ENCODE results near the gene PRKAA1.

Gene PRKAA1

DNA sequence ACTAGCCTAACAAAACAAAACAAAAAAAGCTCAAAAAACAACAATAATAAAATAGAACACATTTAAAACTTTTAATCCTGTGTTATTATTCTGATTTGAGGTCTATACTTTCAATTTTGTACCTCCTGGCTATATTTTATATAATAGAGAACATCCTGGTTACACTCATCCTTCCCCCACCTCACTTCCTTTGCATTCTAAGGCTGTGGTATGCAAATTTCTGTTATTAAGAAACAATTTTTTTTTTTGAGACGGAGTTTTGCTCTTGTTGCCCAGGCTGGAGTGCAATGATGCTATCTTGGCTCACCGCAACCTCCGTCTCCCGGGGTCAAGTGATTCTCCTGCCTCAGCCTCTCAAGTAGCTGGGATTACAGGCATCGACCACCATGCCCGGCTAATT is 39.9 kb upstream of the PRKAA1 start:
- in situ Hi-C loops (cut with HindIII; ENCODE audit: low sequenced_read_pairs): no loop called here
- no peak overlapping the region for H3K4me3 ChIP-seq (ENCODE audit: low read depth, low read length)
- no peak for DNase-seq (ENCODE audit: low read depth, low spot score)
- TF ChIP-seq, protein P1, sequence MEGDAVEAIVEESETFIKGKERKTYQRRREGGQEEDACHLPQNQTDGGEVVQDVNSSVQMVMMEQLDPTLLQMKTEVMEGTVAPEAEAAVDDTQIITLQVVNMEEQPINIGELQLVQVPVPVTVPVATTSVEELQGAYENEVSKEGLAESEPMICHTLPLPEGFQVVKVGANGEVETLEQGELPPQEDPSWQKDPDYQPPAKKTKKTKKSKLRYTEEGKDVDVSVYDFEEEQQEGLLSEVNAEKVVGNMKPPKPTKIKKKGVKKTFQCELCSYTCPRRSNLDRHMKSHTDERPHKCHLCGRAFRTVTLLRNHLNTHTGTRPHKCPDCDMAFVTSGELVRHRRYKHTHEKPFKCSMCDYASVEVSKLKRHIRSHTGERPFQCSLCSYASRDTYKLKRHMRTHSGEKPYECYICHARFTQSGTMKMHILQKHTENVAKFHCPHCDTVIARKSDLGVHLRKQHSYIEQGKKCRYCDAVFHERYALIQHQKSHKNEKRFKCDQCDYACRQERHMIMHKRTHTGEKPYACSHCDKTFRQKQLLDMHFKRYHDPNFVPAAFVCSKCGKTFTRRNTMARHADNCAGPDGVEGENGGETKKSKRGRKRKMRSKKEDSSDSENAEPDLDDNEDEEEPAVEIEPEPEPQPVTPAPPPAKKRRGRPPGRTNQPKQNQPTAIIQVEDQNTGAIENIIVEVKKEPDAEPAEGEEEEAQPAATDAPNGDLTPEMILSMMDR (IDR thresholded peaks at IDR 0.05; ENCODE audit: low read depth, low read length): no peak

DNA sequence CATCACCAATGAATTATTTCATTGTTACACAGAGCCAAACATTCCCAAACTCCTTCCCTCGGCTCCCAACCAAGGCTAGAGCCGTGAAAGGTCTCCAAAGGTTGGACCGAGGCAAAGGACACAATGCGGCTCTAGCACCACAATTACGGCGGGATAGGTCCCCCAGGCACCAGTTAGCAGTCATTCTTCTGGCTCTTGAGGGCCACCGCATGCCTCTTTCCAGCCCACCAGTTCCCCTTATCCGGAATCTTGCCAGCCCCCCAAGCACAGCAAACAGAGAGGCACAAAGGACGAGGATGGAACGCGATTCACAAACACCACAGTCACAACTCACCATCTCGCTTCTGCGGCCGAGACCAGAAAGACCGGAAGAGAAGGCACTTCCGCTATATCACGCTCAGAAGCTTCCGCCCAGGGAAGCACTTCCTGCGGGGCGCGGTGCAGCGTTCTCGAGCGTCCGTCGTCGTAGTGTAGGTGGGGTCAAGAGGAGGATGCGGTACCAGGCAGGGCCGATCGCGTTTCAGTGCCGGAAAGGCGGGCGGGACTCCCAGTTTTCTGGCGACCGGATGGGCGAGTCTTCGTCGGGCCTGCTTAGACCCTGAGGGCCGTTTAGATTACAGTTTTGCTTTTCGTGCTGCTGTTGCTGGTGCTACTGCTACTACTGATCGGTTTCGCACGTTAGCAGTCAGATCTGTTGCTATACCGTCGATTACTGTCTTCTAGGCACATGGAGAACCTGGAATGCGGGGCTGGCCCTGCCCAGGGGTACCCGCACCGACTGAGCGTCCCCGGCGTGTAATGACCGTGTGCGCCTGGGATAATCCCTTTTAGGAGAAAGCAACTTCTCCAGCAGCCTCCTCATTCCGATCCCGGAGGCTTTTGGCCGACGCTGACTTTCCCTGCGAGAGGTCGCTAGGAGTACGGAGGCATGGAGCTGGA is 36.9 kb upstream of the PRKAA1 start, which contains the start of gene RPL37:
TSS of gene RPL37 (minus strand) at position 374 of the 939 bp plus-strand sequence. CDS start at position 337, 37 bp downstream.
- in situ Hi-C loops (cut with HindIII; ENCODE audit: low sequenced_read_pairs): no loop called here
- H3K4me3 ChIP-seq (ENCODE audit: low read depth, low read length): peak within 1 kb of the TSS; percentile 98
- TF ChIP-seq, protein P1 (IDR thresholded peaks at IDR 0.05; ENCODE audit: low read depth, low read length): no peak
- peak; percentile 97 for DNase-seq (ENCODE audit: low read depth, low spot score)

DNA sequence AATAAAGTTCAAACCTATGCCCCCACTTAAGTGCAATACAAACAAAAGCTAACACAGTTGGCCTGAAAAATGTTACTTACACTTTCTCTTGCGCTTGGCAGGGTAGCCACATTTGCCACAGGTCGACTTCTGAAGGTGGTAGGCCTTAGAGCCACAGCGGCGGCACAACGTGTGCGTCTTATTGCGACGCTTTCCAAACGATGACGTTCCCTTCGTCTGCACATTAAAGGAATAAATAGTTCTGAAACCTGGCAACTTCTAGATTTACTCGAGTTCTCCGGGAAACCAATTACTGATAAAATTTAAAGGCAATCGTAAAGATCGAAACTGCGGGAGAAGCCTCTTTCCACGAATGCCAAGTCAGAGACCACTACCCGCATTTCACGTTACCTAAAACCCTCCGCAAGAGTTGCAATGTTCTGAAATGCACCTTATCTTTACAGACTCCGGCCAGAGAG is 36.2 kb upstream of the PRKAA1 start:
- TF ChIP-seq, protein P1 (IDR thresholded peaks at IDR 0.05; ENCODE audit: low read depth, low read length): no peak
- in situ Hi-C loops (cut with HindIII; ENCODE audit: low sequenced_read_pairs): no loop called here
- DNase-seq (ENCODE audit: low read depth, low spot score): peak; percentile 35

DNA sequence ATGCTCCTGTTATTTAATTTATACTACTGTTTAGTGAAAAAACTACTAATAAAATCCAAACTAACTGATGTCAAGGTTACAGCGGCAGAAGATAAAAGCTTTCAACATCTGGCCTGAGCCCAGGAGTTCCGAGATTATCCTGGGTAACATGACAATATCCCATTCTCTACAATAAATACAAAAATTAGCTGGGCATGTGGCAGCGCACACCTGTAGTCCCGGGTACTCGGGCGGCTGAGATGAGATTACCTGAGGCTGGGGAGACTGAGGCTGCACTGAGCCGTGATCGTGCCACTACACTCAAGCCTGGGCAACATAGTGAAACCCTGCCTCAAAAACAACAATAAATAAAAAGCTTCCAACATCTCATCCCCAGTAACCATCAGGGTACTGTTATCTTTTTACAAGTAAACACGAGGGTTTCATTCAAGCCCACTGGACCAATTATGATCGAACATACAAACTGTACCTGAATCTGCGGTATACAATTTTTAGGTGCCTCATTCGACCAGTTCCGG is 35.6 kb upstream of the PRKAA1 start:
- in situ Hi-C loops (cut with HindIII; ENCODE audit: low sequenced_read_pairs): no loop called here
- DNase-seq (ENCODE audit: low read depth, low spot score): no peak
- TF ChIP-seq, protein P1 (IDR thresholded peaks at IDR 0.05; ENCODE audit: low read depth, low read length): no peak
- H3K4me3 ChIP-seq (ENCODE audit: low read depth, low read length): peak overlapping the region; percentile 98

More for the DNA sequence above, 36.2 kb upstream of the PRKAA1 start:
- peak overlapping the region; percentile 98 for H3K4me3 ChIP-seq (ENCODE audit: low read depth, low read length)

DNA sequence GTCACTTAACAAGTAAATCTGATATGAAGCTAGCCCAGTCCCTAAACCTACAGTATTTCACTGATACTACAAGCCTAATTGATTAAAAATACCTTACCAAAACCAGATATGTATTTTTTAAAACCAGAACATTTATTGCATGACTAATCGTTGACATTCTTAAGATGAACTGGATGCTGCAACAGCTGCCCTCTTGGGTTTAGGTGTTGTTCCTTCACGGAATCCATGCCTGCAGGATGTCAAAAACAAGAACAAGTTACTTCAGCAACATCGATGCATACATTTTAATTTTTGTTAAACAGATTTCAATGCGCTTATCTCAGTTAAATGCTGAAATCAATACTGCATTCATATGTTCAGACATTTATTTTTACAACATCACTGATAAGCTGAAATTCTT is 34.2 kb upstream of the PRKAA1 start:
- DNase-seq (ENCODE audit: low read depth, low spot score): no peak
- no peak overlapping the region for H3K4me3 ChIP-seq (ENCODE audit: low read depth, low read length)
- TF ChIP-seq, protein P1 (IDR thresholded peaks at IDR 0.05; ENCODE audit: low read depth, low read length): no peak
- in situ Hi-C loops (cut with HindIII; ENCODE audit: low sequenced_read_pairs): no loop called here

DNA sequence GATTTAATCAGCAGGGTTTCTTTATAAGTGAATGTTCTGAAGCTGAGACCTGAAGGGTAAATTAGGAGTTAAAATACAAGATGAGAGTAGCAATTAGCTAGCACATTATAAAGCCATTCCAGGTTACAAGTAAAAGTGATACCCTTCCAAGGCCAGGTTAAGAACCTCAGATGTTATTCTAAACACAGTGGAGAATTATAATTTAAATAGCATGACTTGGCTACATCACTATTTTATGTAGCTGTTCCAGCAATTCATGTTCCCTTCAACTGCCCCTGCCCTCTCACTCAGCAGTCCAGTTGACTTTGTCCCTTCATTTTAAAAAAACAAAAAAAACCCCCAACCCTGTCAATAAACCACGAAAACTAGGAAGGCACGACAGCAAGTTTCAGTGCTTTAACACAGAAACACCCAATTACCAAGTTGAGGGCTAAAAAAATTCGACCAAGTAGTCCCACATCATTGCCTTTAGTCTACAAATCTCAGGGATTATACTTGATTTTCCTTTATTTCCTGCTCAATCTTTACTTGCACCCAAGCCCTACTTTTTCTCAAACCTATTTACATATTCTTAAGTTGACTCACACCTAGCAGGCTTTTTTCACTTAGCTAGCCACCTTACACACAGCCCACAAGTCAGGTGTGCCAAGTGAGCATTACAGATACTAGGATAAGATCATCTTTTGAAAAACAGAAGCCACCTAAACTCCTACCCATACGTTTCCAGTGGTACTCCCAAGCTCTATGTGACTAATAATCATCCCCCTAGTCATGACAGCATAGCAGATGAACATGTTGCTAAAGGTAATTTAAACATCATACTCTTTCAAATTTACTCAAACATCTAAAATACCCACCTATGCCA is 33.4 kb upstream of the PRKAA1 start:
- TF ChIP-seq, protein P1 (IDR thresholded peaks at IDR 0.05; ENCODE audit: low read depth, low read length): no peak
- in situ Hi-C loops (cut with HindIII; ENCODE audit: low sequenced_read_pairs): no loop called here
- H3K4me3 ChIP-seq (ENCODE audit: low read depth, low read length): no peak overlapping the region
- no peak for DNase-seq (ENCODE audit: low read depth, low spot score)

All from astrocyte of the spinal cord (primary cell).